ENCODE measurements around the gene SPAG17.

Gene SPAG17

DNA sequence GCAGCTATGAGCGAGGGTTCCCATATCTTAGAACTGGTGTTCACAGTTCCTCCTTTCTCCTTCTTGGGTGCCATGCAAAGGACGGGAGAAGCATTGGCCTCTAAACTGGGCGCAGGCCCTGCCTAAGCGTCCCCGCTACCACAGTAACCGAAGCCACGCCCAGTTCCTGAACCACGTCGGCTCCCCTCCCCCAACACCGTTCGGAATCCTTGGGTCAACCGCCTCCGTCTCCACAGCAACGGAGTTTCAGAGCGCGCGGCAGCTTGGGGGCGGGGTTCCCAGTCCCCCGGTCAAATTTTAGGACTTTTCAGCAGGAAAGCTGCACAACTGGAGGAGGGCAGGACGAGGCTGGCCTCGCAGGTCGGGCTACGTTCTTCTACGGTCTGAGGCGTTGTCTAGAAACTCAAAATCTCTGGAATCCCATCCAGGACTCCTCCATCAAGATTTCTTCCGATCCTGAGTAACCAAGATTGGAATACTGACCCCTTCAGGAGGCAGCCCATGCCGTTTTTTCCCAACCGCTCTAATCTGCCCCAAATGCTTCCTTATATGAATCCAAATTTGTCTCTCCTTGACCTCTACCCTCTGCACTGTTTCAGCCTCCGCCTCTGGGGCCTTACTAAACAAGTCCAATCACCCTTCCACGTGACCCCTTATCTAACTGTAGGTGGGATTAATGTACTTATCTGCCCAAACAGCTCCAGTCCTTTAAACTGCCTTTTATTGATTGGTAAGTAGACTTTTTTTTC lies at the start of gene SPAG17:
TSS of gene SPAG17 (minus strand) at position 145 of the 749 bp plus-strand sequence. CDS start at position 74, 71 bp downstream.
- DNase-seq (ENCODE audit: low spot score): no peak

DNA sequence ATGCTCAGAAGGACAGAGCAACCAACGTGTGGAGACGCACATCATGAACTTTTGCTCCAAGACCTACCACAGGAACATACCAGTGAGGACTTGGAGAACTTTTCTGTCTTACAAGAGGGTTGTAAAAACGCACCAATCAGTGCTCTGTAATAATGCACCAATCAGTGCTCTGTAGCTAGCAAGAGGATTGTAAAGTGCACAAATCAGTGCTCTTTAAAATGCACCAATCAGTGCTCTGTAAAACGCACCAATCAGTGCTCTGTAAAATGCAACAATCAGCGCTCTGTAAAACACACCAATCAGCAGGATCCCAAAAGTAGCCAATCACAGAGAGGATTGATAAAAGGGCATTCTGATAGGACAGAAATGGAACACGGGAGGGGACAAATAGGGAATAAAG lies 40.4 kb upstream of the SPAG17 start:
- DNase-seq (ENCODE audit: low spot score): no peak

DNA sequence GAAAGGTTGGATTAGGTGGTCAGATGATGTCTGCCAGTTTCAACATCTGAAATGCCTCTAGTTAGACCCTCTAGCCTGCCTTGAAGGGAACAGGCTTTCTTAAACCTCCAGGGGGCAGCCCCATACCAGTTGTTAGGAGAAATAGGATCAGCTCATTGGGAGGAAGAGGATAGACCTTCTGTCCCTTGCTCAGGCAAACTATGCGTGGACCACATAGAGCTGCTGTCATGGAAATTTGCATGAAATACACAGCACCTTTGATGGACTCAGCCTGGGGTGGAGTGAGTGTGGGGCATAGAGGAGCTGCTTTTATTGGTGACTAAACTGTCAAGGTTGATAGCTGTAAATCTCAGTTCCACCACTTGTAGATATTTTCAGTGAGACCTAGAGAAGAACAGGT lies 38.4 kb upstream of the SPAG17 start:
- DNase-seq (ENCODE audit: low spot score): no peak

DNA sequence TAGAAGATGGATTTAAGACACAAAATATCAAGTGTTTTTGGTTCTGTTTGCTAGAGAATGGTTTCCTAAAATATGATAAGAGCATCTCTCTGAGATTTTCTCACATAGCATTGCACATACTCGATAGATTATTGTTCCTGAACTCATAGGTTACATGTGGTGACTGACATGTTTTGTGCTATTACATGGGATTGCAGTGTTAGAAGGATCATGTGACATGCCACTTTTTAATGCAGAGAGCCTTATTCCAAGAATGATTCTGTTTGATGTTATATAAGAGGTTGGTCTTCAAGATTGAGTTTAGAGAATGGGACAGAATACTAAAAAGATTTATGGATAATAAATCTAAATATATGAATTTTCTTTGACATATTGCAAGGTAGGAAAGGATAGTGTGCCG lies 34.4 kb upstream of the SPAG17 start:
- no peak for DNase-seq (ENCODE audit: low spot score)

DNA sequence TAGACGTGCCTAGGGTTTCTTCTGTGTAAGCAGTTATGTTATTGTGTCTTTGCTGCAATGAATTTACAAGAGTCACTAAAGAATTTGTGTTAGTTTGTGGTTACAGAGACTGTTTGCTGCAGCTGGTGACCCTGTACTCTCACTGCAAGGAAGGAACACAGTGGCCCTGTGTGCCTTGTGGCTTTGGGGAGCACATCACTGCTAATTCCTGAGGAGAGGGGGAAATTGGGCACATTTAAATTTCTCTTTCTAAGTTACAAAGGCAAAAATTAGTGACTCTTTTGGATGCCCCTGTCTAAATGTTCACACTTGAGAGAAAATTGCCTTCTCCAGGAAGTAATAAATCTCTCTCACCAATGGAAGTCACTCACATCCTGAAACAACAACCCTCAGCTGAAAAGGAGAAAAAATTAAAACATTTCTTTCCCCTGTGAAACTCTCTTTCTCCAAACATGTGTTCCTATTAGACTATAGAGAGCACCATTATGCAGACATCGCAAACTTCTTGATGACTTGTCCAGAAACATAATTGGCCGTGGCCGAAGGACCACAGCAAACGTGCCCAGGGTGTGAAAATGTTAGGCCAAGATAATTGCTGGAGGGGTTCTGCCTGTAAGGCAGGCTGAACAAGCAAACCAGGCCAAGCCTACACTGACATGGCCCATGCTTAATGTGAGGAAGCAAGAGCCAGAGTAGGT lies 32.3 kb upstream of the SPAG17 start:
- DNase-seq (ENCODE audit: low spot score): no peak

DNA sequence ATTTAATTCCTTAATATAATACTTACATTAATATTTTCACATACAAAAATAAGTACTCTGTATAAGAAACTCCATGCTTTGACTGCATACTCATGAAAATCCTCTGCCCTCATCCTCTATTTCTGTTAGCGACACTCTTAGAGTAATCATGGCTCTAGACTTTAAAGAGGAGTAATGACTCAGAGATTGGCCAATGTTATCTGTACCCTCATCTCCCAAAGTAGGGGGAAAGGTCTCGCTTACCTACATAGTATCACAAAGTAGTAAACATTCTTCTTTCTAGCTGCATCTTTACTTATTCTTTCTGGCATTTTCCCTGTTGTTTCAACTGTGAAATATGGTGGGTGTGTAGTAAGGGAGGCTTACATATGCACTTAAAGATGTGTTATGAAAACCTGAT lies 29.8 kb upstream of the SPAG17 start:
- no peak for DNase-seq (ENCODE audit: low spot score)

DNA sequence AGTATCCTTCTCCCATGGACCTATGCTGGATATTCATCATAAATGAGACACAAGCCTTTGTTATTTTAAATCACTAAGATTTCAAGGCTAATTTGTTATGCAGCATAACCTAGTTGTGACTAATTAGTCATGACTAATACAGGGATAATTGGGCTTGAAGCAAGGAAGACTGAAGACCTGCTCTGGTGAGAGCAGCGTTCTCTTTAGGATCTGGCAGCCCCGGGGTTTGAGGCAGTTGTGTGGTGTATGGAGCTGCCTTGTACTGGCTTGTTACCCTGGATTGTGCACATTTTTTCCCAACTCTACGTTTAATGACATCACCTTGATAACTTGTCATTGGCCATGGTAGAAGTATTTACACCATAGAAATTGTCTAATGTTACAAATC lies 25.7 kb upstream of the SPAG17 start:
- no peak for DNase-seq (ENCODE audit: low spot score)

DNA sequence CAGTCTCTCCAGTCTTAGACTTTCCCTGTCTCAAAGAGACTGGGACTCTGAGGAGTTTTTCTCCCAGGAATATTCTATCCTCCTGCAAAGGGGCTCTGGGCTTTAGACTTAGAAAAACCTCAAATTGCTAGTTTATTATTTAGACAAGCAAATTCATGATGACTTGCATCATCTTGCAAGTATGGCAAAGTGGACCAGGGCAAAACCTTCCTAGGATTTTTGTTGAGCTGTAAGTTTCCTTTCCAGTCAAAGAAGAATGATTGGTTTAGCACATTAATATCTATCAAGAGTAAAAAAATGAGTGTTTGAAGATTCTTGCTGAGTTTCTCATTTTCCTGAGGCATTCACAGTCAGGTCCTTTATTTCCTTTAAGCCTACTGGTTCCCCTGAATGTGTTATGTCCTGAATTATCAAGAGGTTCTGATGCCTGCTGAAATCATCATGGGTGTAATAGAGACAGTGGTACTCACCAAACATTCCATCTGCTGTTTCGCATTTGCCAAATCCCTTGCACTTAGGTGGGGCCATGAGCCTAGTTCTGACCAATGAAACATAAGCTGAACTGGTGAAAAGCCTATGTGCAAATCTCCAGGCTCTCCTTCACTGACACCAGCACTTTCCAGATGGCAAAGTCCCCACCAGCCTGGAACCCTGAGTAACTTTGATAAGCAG lies 25.2 kb upstream of the SPAG17 start:
- DNase-seq (ENCODE audit: low spot score): no peak

DNA sequence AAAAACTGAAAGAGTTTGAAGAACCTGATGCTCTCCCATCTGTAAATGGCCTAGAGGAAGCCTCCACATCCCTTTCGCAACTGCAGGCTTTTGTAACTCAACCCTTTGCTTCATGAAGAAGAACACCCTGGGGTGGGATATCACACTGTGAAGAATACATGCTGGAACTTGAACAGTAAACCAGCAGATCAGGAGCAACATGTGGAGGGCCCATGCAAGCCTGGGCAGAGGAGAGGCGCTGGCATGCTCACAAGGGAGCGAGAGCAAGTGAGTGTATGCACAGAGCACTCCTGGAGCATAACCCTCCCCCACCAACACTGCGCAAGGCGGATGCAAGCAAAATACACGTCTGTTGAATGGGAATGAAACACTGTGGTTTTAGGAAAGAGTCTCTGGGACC lies 24.6 kb upstream of the SPAG17 start:
- no peak for DNase-seq (ENCODE audit: low spot score)

DNA sequence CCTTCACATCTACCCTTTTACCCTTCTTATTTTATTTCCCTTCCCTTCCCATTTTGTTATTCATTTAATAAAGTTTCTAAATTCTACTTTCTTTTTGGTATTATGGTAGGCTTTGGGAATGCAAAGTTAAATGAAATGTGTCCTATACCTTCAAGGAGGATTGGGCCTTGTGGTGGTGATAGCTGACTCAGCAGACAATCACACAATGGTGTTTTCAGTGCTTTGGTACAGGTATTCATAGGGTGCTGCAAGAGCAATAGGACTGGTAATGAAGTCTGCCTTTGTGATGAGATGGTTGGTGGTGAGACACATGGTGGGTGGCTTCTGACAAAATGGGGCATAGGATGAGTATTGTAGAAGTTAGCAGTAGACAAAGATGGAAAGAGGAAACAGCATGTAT lies 21.9 kb upstream of the SPAG17 start:
- DNase-seq (ENCODE audit: low spot score): no peak

DNA sequence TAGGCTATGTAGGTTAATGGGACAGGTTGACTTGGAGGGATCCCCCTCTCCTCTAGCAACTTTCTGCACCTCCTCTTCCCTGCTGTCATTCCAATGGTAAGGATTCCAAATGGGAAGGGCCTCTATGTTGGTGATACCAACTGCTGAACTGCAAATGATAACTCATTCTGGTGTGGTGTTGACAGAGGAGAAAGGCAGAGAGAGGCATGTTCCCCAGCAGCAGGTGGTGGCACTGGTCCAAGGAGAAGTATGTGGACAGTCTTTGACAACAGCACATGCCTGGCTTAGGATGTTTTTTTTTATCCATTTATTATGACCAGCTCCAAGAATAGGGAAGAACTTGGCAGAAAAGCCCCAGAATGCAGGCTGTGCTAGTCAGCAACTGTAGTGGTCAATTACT lies 19.6 kb upstream of the SPAG17 start:
- no peak for DNase-seq (ENCODE audit: low spot score)

DNA sequence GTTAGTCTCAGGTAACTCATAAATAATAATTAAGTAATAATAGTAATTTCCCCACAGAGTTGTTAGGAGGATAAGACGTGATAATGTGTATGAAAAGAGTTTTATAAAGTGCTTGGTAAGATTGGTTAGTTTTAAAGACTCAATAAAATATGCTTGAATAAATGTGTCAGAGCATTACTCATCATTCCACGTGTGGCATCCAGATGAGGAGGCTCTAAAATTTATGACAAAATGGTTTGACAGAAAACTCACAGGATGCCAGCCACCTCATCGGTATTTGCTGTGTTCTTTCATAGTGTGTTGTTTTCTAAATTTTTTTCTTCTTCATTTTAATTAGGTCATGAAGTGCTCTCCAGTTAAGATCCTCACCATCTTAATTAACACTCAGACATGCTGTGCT lies 19.1 kb upstream of the SPAG17 start:
- DNase-seq (ENCODE audit: low spot score): no peak

DNA sequence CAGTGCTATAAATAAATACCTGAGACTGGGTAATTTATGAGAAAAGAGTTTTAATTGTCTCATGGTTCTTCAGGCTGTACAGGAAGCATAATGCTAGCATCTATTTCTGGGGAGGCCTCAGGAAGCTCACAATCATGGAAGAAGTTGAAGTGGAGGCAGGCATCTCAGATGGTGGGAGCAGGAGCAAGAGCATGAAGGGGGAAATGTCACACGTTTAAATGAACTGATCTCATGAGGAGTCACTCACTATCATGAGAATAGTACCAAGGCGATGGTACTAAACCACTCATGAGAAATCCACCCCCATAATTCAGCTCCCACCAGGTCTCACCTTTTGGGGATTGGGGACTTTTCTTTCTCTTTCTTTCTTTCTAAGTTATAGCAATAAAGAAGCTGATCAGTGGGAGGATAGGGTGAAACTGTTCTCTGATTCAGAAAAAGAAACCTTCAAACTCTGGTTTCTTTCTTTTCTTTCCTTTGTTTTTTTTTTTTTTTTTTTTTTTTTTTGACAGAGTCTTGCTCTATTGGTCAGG lies 17.1 kb upstream of the SPAG17 start:
- no peak for DNase-seq (ENCODE audit: low spot score)

DNA sequence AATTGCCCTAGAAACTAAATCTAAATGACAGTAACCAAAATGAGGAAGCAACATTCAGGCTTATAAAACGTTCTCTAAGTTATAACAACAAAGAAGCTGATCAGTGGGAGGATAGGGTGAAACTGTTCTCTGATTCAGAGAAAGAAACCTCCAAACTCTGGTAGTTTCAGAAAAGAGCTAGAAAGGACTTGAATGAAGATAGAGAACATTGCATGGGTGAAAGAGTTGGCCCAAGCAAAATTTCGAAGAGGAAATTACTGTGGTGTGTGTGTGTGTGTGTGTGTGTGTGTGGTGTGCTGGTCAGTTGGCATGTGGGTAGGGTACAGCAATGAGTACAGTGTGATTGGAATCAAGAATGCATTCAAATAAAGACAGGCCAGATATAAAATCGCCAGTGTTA lies 16.5 kb upstream of the SPAG17 start:
- no peak for DNase-seq (ENCODE audit: low spot score)

DNA sequence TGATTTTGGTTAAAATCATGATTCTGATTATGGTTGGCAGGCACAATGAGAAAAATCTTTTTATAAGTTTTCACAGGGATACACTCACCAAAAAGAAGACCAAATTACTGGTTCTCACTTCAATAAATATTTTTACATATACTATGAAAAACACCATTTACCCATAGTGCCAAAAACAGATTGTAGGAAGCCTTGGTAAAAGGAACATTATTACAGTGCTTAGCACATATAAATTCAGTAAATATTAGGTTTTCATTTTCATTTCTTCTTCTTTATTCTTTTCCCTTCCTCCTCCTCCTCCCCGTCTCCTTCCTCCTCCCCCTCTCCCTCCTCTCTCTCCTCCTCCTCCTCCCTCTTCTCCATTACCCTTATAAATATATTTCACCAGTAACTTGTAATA lies 15.8 kb upstream of the SPAG17 start:
- no peak for DNase-seq (ENCODE audit: low spot score)

DNA sequence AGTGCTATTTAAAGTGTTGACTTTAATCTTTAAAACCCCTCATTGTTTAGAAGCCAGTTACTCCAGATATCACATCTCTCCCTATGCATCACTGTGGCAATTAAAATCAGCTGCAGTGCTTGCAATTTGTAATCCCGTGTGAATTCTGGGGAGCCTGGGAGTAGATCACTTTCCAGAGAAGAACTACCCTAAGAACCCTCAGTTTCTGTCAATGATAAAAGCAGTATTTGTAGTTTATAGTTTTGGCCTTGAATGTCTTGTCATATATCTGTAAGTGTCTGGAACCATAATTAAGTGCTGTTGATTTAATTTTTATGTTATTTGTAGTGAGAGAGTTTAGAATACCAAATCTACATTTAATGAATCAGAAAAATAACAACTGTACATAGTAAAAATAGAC lies 5.5 kb upstream of the SPAG17 start:
- DNase-seq (ENCODE audit: low spot score): no peak

DNA sequence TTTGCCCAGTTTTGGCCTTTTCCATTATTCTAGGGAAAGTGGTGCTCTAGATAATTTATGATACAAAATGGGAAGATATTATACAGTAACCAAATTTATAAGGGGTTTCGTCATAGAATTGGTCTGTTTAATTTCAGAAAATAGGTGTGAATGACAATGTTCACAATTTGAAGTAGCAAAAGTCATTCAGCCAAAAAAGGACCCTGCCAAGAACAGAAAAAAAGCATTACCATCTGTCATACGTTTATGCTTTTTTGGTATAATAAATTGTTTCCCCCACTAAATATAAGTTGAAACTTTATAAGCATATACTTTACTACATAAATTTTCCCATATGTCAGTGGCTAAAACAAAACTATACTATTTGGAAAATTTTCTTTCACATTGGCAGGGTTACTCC lies 4.5 kb upstream of the SPAG17 start:
- DNase-seq (ENCODE audit: low spot score): no peak

DNA sequence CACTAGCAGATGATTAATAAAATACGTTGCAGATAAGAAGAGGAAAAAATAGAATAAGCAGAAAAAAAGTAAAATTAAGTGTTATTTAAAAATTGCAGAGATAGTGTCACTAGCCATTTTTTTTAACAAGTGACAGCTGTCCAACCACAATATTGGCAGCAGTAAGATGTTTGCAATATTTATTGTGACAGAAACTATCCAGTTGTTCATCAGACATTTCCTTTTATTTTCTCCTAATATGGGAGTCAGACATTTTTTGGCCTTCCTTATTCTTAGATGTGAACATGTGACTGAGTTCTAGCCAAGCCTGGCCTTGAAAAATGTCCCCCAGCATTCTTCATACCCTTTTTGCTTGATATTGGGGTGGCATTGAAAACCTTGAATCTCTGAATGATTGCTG lies 3.4 kb upstream of the SPAG17 start:
- no peak for DNase-seq (ENCODE audit: low spot score)

DNA sequence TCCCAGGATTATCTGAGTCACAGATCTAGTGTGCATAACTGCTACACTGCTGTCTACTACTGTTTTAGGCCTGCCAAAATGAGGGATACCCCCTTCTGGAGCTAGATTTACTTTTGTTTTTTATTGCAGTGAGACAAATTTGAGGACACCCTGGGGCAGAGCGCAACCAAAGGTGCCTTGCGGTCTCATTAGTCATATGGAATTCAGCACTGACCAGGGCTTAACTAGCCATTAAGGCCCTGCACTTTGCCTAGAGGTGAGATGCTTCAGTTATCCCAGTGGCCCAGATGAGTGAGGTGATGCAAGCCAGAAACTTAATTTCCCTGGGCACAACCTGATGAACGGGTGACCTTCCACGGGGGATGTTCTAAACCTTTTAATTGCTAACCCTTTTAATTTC lies 998 bp upstream of the SPAG17 start:
- no peak for DNase-seq (ENCODE audit: low spot score)

DNA sequence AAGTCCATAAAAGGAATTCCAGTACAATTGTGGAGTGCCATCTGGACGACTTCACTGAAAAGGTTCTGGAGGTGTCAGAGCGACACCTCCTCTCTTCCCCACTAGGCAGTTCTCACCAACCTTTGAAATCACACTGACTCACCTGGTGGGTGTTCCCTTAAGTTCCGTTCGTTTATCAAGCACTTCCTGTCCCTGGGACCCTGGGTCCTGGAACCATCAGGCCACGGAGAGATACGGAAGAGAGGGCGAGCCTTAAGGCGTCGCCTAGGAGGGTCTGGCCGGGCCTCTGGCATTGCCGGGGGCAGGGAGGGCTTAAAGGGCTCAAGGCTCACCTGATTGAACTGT lies 317 bp downstream of the SPAG17 start:
- no peak for DNase-seq (ENCODE audit: low spot score)

DNA sequence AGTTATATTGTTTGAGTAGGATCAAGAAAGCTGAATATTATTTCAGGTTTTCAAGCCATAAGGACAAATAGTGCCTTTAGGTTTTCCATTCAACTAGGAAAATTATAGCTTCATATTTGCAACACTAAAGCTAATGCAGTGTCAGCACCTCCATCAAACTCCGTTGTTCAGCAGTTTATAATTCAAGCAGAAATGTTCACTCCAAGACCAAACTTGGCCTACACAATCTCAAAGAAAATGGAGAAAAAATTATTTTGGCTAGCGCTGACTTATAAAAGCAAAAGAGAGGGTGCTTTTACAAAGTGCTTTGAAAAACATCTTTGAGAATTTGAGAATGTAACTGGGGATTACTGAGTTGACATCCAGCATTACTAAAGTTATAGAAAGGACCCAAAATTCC lies 1.4 kb downstream of the SPAG17 start:
- no peak for DNase-seq (ENCODE audit: low spot score)

DNA sequence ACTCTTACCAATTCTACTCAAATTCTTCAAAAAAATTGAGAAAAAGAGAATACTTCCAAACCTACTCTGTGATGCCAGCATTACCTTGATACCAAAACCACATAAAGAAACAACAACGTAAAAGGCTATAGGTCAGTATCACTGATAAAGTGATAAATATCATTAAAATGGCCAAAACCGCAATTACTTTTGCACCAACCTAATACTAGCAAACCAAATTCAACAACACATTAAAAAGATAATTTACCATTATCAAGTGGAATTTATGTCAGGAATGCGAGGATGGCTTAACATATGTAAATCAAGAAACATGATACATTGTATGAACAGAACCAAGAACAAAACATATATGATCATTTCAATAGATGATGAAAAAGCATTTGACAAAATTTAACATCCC lies 7.0 kb downstream of the SPAG17 start:
- DNase-seq (ENCODE audit: low spot score): no peak

DNA sequence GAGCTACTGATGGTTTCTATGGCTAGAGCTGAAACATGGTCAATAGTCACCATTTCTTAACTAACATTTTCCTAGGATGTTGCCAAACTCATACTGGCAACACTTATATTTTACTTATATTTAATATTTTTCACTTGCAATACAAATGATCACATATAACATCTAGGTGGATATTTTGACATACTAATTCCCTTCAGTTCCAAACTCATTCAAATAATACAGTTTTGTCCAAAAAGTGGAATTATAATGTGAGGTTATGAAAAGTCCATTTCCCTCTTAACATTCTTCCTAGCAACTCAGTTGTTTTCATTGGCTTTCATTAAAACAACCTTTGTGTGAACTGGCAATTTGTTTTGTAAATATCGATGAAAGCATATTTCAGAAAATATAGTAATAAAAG lies 16.0 kb downstream of the SPAG17 start:
- no peak for DNase-seq (ENCODE audit: low spot score)

All from germinal center (tissue), 1 donor.